Brain microvascular endothelial cell (primary cell): ENCODE measurements around the gene APP.

Source experiments
- DNase-seq: peaks from one replicate; pipeline ENCODE4 v3.0.0-alpha.2; 2020
- H3K27ac ChIP-seq: fragments of 250-450 bp; sonication (Bioruptor Pico); 2 replicates; pipeline ENCODE4 v1.5.1; 2020; ENCODE audit warnings: mild to moderate bottlenecking, moderate library complexity
- H3K27me3 ChIP-seq: fragments of 250-450 bp; sonication (Bioruptor Pico); replicated peaks from 2 replicates; pipeline ENCODE4 v1.5.1; 2020; ENCODE audit warnings: mild to moderate bottlenecking
- H3K36me3 ChIP-seq: fragments of 250-450 bp; sonication (Bioruptor Pico); replicated peaks from 2 replicates; pipeline ENCODE4 v1.5.1; 2020; ENCODE audit warnings: mild to moderate bottlenecking
- H3K4me3 ChIP-seq: 2 replicates; pipeline ENCODE4 v1.5.1; 2011; ENCODE audit warnings: low read depth, mild to moderate bottlenecking, control low read depth, low read length, moderate library complexity
- in situ Hi-C: cut with HindIII; loops from 2 replicates; pipeline ENCODE4 v1.10.0; 2017; ENCODE audit warnings: low sequenced_read_pairs, low pct_ligation_motif_present
- TF ChIP-seq, protein P1 (sequence below): IDR thresholded peaks from 2 replicates; pipeline ENCODE4 v1.5.1; 2011; ENCODE audit warnings: low read depth, mild to moderate bottlenecking, moderate library complexity, low read length, control low read depth, inconsistent platforms; ENCODE audit errors: missing control alignments

The APP gene

DNA sequence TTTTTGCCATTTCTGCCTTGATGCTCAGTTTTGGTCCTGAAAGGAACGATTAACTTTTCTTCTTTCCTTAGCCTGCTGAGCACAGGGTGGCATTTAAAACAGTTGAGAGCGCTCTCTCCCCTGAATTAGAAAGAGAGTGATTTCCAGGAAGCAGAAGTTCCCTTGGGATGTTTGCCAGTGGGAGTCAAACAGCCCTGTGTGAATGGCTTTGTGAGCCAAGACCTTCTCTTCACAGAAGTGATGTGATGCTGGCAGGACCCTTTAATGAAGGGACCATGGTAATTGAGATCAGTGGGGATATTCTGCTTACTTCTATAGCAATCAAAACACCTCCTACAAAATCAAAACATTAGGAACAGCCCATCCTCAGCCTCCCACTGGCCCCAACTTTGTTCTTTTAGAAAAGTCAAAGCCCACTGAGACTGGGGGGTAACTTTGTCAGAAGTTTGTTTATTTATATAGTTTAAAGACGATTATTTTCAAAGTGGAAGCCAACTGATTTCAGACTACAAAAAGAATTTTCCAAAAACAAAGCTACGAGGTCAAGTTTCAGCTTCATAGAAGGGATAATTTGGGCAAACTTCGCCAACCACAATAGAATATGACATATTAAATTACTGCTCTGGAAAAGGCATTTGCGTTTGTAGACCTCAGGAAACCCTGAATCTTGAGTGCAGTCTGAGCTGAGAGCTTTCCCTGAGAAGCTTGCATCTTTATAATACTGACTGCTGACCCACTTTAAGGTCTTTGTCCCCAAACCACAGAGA is 313.1 kb downstream of the APP start:
- H3K4me3 ChIP-seq: no peak overlapping the region
- in situ Hi-C loops: no loop called here
- H3K27ac ChIP-seq: no peak overlapping the region
- TF ChIP-seq, protein P1, sequence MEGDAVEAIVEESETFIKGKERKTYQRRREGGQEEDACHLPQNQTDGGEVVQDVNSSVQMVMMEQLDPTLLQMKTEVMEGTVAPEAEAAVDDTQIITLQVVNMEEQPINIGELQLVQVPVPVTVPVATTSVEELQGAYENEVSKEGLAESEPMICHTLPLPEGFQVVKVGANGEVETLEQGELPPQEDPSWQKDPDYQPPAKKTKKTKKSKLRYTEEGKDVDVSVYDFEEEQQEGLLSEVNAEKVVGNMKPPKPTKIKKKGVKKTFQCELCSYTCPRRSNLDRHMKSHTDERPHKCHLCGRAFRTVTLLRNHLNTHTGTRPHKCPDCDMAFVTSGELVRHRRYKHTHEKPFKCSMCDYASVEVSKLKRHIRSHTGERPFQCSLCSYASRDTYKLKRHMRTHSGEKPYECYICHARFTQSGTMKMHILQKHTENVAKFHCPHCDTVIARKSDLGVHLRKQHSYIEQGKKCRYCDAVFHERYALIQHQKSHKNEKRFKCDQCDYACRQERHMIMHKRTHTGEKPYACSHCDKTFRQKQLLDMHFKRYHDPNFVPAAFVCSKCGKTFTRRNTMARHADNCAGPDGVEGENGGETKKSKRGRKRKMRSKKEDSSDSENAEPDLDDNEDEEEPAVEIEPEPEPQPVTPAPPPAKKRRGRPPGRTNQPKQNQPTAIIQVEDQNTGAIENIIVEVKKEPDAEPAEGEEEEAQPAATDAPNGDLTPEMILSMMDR: no peak
- no peak for DNase-seq
- H3K36me3 ChIP-seq: no peaks in the 10 kb centered on the region
- H3K27me3 ChIP-seq: no peaks in the 10 kb centered on the region

DNA sequence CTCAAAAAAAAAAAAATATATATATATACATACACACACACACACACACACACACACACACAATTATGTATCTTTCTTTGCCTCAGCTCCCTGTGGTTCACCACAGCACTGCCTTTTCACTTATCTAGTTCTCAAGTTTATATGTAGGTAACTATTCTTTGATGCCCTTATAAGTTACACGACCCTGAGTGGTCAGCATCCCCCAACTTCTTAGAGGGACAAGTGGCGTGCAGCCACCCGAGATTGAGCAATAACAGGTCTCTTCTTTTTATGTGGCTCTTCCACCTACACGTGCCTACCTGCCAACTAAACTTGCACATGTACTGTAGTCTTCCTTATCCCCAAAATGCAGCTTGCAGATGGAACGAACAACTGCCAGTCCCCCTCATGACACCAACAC is 315.0 kb downstream of the APP start:
- in situ Hi-C loops: no loop called here
- H3K27me3 ChIP-seq: no peaks in the 10 kb centered on the region
- H3K4me3 ChIP-seq: no peak overlapping the region
- TF ChIP-seq, protein P1: no peak
- no peaks in the 10 kb centered on the region for H3K36me3 ChIP-seq
- H3K27ac ChIP-seq: no peak overlapping the region
- DNase-seq: no peak

DNA sequence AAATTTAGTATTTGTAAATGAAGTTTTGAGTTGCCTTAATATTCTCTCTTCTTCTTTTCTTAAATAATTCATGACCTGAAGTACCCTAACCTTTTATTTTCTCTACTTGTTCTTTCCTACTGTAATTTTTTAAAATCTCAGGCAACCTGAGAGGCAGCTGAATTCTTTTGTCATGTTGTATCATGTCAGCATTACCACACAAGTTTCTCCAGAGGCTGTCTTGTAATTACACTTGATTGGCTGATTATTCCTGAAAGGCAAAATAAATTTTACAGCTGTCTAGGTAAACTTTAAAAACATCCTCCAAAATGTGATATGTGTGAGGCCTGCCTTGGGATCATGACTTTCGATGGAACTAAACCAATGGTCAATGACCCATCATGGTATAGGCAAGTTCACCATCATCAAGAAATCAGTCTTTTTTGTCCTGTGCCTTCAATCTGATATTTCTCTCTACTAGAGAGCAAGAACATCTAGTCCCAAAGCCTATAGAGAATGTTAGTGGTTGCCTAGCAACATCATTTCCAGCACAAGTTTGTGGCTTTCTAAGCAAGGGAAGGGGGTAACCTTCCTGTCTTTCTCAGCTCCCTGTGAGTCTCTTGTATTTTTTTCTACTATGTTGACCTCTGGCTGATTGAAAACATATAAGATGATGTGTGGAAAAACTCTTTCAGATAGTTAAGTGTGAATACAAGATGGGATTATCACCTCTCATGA is 320.3 kb downstream of the APP start:
- Histone ChIP-seq H3K27me3 (no peaks in the 10 kb centered on the region), H3K4me3 (no peak overlapping the region), H3K27ac (no peak overlapping the region), H3K36me3 (no peaks in the 10 kb centered on the region)
- in situ Hi-C loops: no loop called here
- TF ChIP-seq, protein P1: no peak
- no peak for DNase-seq

DNA sequence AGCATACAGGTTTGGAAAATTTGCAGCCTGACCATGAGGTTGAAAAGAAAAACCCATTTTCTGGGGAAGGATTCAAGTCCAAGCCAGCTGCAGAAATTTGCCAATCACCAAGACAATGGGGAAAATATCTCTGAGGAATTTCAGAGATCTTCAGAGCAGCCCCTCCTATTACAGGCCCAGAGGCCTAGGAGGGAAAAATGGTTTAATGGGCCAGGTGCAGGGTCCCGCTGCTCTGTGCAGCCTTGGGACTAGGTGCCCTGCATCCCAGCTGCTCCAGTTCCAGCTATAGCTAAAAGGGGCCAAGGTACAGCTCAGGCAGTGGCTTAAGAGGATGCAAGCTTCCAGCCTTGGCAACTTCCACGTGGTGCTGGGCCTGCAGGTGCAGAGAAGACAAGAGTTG is 322.3 kb downstream of the APP start:
- Histone ChIP-seq H3K27ac (no peak overlapping the region), H3K4me3 (no peak overlapping the region), H3K27me3 (no peaks in the 10 kb centered on the region), H3K36me3 (no peaks in the 10 kb centered on the region)
- TF ChIP-seq, protein P1: no peak
- in situ Hi-C loops: no loop called here
- no peak for DNase-seq

DNA sequence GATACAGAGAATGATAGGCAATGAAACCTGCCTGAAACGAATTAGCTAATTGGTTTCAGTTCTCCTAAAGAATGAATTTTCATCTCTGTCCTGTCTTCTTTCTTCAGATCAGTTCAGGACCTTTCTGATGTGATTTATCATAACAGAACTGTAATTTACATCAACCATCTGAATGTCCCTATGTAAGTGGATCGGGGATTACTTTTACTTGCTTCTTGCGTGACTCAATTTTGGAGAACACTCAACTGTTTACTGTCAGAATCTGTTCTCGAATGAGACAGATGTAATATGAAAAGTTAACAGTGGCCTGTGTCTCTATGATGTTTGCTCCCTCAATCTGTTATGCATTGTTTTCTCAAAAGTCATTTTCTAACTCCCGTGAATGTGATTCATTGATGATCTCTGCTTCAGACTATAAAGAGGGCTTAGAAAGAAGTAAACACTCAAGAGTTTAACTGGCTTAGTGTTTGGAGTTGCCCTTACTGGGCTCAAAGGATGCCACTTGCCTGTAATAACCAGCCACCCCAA is 324.8 kb downstream of the APP start:
- Histone ChIP-seq H3K27ac (no peak overlapping the region), H3K4me3 (no peak overlapping the region), H3K27me3 (no peaks in the 10 kb centered on the region), H3K36me3 (no peaks in the 10 kb centered on the region)
- in situ Hi-C loops: no loop called here
- TF ChIP-seq, protein P1: no peak
- DNase-seq: no peak
